Motor neuron (in vitro differentiated cells): ENCODE results near the gene MED13L. TPM values are rescaled to one million over a fixed set of nuclear protein-coding genes. Genes with fewer than 3 reads are reported as not detected.
"Not testable (repeated sequence)": the region's sequence is repeated elsewhere in the genome, so short reads cannot be mapped to it uniquely, and the experiment has no call there.

Experiments
- ATAC-seq, 8 experiments: fragments of 200-7000 bp; cut with Tn5 transposase; replicated peaks in 6 of 8; 2 replicates each; pipeline ENCODE4 v1.8.0; 2021; ENCODE audit warnings: mild to moderate bottlenecking in 8 of 8, moderate library complexity in 8 of 8
- H3K27ac ChIP-seq, 2 donors: fragments of 250-450 bp; sonication (Bioruptor Pico); 2 replicates each; pipeline ENCODE4 v1.9.0; 2021; ENCODE audit warnings: antibody characterized with exemption in 2 of 2, mild to moderate bottlenecking in 2 of 2, moderate library complexity in 1 of 2
- H3K4me1 ChIP-seq, 2 donors: fragments of 250-450 bp; sonication (Bioruptor Pico); replicated peaks in 1 of 2; 2 replicates each; pipeline ENCODE4 v1.6.1; 2021; ENCODE audit warnings: antibody characterized with exemption in 2 of 2, mild to moderate bottlenecking in 2 of 2, moderate library complexity in 1 of 2
- H3K4me3 ChIP-seq, 5 donors: fragments of 250-450 bp; sonication (Bioruptor Pico); 2 replicates each; pipeline ENCODE4 v1.9.0; 2021; ENCODE audit warnings: antibody characterized with exemption in 5 of 5, mild to moderate bottlenecking in 5 of 5, moderate library complexity in 4 of 5
- WGBS, 10 experiments: fragments of 450-650 bp; shearing (Covaris generic); methylation state at CpG; one replicate each; pipeline ENCODE4 v1.0.0; 2022; 5-methylcytosine and 5-hydroxymethylcytosine counted together
- in situ Hi-C, 9 experiments: fragments of 400-800 bp; cut with MboI; loops; one replicate each; pipeline ENCODE4 v1.15.0; 2021; ENCODE audit warnings: low sequenced_read_pairs in 9 of 9, low pct_unique_long_range_greater_than_20kb in 2 of 9; ENCODE audit not compliant: unreplicated experiment in 9 of 9
- total RNA-seq, 8 experiments: library from RNA; unstranded; fragments of 300-600 nt; gene quantifications; 2 replicates each; pipeline versions ENCODE4 v1.2.3 to v1.2.4, GENCODE V29; 2022

MED13L gene
- total RNA-seq, 8 experiments from 2014 or later = 40.5 to 90.5 (median 66.7) TPM

DNA sequence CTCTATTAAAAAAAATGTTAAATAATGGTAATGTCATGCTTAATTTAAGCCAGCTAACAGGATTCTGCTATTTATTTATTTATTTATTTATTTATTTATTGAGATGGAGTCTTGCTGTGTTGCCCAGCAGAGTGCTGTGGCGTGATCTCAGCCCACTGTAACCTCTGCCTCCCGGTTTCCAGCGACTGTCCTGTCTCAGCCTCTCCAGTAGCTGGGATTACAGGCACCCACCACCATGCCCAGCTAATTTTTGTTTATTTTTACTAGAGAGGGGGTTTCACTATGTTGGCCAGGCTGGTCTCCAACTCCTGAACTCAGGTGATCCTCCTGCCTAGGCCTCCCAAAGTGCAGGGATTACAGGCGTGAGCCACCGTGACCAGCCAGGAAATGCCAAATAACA lies 43.3 kb downstream of the MED13L start:
- not testable (repeated sequence) for ATAC-seq, H3K27ac ChIP-seq, H3K4me3 ChIP-seq
- WGBS, 10 experiments = 83 to 100% (median 100%) methylated on average over 1 to 5 of the region's 5 CpGs; no CpG with 5 or more reads in 3 of the 10 experiments
- peaks cover 0 to 15% of the 10 kb centered on the region in 2 donors for H3K4me1 ChIP-seq
- in situ Hi-C loops = loop anchor here in 3 of 9 experiments (25.0 kb wide), 1 partner anchor 222 kb away; no protein-coding TSS in a partner anchor

DNA sequence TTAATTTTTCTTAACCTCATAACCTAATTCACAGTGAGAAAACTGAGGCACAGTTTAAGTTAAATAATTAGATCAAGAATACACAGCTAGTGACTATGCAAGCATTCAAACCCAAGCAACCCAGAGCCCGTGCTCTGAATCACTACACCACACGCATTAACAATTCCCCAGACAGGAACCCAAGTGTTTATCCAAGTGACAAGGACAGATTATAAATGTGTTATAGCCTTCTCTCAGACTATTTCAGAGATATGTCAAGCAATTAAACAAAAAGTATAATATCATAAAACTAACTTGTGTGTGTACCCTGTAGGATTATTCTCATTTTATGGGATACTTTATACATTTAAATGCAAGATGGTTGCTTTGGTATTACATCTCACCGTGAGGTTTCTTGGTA lies 43.8 kb downstream of the MED13L start:
- H3K27ac ChIP-seq = no peak overlapping the region
- ATAC-seq = no peak
- H3K4me1 ChIP-seq = peaks cover 0 to 15% of the 10 kb centered on the region in 2 donors
- no peak overlapping the region for H3K4me3 ChIP-seq
- 80 to 100% (median 100%) methylated on average over 1 to 3 of the region's 3 CpGs; no CpG with 5 or more reads in 1 of the 10 experiments for WGBS, 10 experiments
- in situ Hi-C loops = loop anchor here in 3 of 9 experiments (25.0 kb wide), 1 partner anchor 221 kb away; no protein-coding TSS in a partner anchor

DNA sequence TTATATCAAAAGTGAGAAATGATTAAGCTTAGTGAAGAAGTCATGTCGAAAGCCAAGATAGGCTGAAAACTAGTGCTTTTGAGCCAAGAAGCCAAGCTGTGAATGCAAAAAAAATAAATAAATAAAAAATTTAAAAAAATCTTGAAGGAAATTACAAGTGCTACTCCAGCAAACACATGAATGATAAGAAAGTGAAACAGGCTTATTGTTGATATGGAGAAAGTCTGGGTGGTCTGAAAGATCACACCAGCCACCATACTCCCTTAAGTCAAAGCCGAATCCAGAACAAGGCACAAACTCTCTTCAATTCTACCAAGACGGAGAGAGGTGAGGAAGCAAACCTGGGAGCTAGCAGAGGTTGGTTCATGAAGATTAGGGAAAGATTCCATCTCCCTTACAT lies 49.7 kb downstream of the MED13L start:
- Histone ChIP-seq H3K27ac (no peak overlapping the region), H3K4me1 (peaks cover 5 to 7% of the 10 kb centered on the region in 2 donors), H3K4me3 (no peak overlapping the region)
- in situ Hi-C loops = loop anchor here in 3 of 9 experiments (25.0 kb wide), 1 partner anchor 216 kb away; no protein-coding TSS in a partner anchor
- ATAC-seq = no peak
- WGBS, 10 experiments = 86 to 100% (median 97%) methylated on average over 1 to 3 of the region's 3 CpGs; no CpG with 5 or more reads in 1 of the 10 experiments

DNA sequence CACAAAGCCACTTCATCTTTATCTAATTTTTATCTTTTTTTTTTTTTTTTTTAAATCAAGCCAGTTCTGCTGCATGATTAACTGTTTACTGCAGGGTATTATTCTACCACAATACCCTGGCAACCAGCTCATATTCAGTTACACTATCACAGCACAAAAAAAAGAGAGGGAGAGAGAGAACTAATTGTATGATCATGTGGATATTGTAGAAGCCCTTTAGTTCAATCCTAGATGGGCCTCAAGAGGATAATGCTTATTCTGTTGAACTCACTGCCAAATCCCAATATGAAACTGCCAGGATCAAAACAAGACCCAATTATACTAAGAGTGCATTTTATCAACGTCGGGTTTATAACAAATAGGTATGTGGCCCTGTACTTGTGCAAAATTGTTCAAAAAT lies 51.5 kb downstream of the MED13L start:
- Histone ChIP-seq H3K4me3 (no peak overlapping the region), H3K27ac (no peak overlapping the region), H3K4me1 (peaks cover 5 to 7% of the 10 kb centered on the region in 2 donors)
- in situ Hi-C loops = loop anchor here in 3 of 9 experiments (25.0 kb wide), 1 partner anchor 214 kb away; no protein-coding TSS in a partner anchor
- ATAC-seq = peak in 2 of 8 experiments; percentile 25 to 45
- WGBS, 10 experiments = 63 to 100% (median 94%) methylated on average over 1 to 2 of the region's 2 CpGs; no CpG with 5 or more reads in 3 of the 10 experiments

DNA sequence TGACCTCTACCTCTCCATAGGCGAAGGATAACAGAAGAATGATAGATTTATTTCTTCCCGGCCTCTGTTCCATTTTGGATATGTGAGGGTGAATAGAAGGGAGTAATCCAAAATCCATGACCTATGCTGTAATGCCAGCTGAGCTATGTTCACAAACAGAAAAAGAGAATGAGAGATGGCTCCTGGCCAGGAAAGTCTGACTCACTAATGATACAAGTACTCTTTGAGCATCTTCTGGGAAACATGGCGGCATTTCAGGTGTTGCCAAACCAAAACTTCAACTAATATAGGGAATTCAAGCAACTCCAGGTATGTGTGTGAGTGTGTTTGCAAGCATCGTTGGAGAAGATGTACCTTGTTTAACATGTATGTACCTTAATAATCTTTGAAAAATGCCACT lies 55.1 kb downstream of the MED13L start:
- H3K4me3 ChIP-seq = no peak overlapping the region
- H3K4me1 ChIP-seq = peaks cover 5 to 7% of the 10 kb centered on the region in 2 donors
- ATAC-seq = peak in 2 of 8 experiments; percentile 36 to 63
- H3K27ac ChIP-seq = no peak overlapping the region
- in situ Hi-C loops = no loop called here
- 62 to 98% (median 90%) methylated on average over 1 to 4 of the region's 4 CpGs; no CpG with 5 or more reads in 2 of the 10 experiments for WGBS, 10 experiments

DNA sequence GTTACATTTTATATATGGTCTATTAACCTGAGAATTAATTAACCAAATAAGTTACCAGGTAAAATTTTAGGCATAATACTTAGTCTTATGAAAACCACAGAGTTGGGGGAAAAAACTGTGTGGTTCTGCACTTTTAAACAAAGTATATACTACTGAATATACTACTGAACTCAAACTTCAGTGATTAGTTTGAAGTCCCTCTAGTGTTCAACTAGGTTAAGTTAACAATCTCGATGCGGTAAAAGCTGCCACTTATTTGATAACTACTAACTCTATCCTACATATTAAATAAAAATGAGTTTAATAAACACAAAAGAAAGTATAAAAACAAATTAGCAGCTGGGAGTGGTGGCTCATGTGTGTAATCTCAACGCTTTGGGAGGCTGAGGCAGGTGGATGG lies 56.7 kb downstream of the MED13L start:
- no peak overlapping the region for H3K4me3 ChIP-seq
- peaks cover 0 to under 1% of the 10 kb centered on the region in 2 donors for H3K4me1 ChIP-seq
- WGBS, 10 experiments = 94 to 100% (median 100%) methylated on average over 1 to 3 of the region's 3 CpGs; no CpG with 5 or more reads in 3 of the 10 experiments
- in situ Hi-C loops = no loop called here
- H3K27ac ChIP-seq = no peak overlapping the region
- ATAC-seq = no peak

DNA sequence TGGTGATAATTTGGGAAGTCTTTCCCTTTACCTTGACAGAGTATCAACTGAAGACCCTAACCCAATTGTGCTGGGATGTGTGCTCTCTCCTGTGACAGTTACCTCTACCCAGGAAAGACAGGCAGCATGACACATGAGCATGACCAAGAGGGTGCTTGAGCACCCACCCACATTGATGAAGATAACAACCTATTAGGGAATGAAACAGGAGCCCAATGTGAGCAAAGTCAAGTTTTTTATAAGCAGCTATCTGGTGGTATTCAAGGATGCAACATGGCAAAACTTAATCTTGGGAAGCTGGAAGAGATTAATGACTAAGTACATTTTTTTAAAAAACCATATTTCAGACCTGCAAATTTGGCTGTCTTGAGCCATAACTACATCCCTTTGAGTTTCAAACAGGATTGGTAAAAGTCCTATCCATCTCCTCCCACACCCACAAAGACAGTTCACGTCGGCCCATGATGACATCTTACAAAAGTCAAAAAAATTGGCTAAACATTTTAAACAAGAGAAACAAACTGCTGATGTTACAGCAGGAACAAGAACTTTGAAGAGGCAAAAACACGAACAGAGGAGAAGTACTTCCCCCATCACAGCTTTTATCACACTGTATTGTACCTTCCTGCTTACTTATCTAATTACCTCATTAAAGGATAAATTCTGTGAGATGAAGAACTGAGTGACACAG lies 60.3 kb downstream of the MED13L start:
- Histone ChIP-seq H3K27ac (no peak overlapping the region), H3K4me3 (no peak overlapping the region), H3K4me1 (no peaks in the 10 kb centered on the region)
- 14 to 88% (median 79%) methylated on average over 1 to 3 of the region's 3 CpGs; no CpG with 5 or more reads in 1 of the 10 experiments for WGBS, 10 experiments
- in situ Hi-C loops = no loop called here
- ATAC-seq = no peak

DNA sequence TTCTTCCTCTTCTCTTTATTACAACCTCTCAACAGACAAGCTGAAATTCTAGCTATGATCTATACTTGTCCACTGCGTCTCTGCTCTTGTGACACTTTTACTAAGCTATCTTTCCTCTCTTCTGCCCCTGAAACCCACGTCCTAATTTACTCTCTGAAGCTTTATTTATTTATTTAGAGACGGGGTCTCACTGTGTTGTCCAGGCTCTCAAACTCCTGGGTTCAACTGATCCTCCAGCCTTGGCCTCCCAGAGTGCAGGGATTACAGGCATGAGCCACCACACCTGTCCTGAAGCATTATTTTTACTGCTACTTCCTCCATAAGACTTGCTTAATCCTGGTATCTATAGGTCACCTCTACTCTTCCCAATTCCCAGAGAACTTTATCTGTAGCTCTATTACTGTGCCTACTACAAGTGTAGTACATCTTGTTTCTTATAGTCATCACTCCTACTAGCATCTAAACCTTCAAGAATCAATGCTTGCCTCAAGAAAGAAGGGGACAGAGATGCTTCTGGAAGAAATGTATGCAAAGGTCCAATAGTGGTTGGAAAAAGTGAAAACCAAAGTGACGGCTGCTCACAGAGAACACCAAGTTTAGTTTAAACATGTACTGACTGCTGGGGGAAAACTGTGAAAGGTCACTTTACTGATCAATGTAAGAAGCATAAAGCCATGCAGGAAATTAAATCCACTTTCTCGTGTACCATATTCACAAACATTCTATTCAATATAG lies 61.3 kb downstream of the MED13L start:
- ATAC-seq = no peak
- WGBS, 10 experiments = 85 to 100% (median 98%) methylated on average over 1 to 5 of the region's 5 CpGs
- H3K27ac ChIP-seq = no peak overlapping the region
- no peak overlapping the region for H3K4me3 ChIP-seq
- no peaks in the 10 kb centered on the region for H3K4me1 ChIP-seq
- in situ Hi-C loops = no loop called here

DNA sequence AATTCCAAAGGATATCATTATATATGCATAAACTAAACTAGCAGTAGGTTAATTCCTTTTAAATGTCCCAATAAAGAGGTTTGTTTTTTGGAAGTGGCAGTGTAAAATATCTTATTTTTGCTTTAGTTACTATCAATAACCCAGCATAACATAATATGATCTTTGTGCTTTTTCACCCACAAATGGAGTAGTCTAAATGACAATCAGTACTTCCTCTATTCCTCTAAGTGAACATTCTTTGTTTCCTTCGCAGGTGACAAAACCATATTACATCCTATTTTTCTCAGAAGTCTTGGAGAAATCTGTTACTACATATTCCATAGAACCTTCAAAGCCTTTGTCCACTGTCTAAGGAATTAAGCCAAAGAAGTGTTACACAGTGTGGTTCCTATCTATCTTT lies 62.5 kb downstream of the MED13L start:
- in situ Hi-C loops = no loop called here
- WGBS, 10 experiments = 88 to 100% (median 95%) methylated on average over 1 of the region's 1 CpG; no CpG with 5 or more reads in 2 of the 10 experiments

DNA sequence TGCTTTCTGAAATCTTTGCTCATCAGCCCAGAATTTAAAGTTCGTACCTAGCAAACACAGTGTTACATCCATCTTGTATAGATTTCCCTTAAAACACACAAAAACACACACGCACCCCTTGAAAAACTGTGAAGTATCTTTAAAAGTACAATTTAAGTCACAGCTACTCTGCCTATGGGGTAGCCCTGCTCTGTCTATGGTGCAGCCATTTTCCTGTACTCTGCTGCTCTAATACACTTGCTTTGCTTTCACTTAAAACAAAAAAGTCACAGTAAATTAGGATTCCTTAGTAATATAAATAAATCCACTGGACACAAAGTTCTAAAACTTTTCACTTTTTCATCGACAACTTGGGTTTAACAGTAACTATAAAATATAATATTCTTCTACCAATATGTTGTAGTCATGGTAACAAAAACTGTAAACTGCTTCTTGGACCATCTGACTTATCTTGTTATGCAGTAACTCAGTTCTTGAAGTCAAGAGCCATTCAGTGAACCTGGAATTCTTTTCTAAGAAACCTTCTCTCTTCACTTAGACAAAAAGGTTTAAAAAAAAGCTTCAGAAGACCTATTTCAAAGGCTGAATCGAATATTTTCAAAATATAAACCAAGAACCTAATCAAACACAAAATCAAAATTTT lies 63.5 kb downstream of the MED13L start:
- no peak for ATAC-seq
- Histone ChIP-seq H3K4me3 (no peak overlapping the region), H3K27ac (no peak overlapping the region), H3K4me1 (peaks cover 0 to 2% of the 10 kb centered on the region in 2 donors)
- in situ Hi-C loops = no loop called here
- WGBS, 10 experiments = 72 to 100% (median 88%) methylated on average over 1 to 4 of the region's 4 CpGs

More for the DNA sequence above, 62.5 kb downstream of the MED13L start:
- H3K4me1 ChIP-seq = peaks cover 0 to 2% of the 10 kb centered on the region in 2 donors
- H3K4me3 ChIP-seq = no peak overlapping the region
- no peak overlapping the region for H3K27ac ChIP-seq
- ATAC-seq = no peak

DNA sequence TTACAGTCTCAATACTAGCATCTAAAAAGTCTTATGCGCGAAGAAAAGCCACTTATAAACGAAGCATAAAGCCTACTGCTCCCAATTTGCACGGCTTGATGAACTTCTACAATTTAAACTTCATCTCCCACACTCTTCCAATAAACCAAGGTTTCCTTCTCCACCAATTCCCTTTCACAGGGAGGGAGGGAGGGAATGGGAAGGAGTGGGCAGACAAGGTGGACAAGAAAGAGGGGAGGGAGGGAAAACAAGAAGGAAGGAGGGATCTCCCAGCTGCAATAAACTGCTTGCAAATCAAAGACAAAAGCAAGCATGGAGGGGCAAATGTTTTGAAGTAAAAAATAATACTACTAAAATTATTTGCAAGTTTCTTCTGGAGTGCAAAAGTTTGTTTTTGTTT lies 64.5 kb downstream of the MED13L start:
- Histone ChIP-seq H3K27ac (no peak overlapping the region), H3K4me1 (peaks cover 0 to 2% of the 10 kb centered on the region in 2 donors), H3K4me3 (no peak overlapping the region)
- in situ Hi-C loops = no loop called here
- no peak for ATAC-seq
- 51 to 100% (median 68%) methylated on average over 1 to 4 of the region's 4 CpGs; no CpG with 5 or more reads in 4 of the 10 experiments for WGBS, 10 experiments

DNA sequence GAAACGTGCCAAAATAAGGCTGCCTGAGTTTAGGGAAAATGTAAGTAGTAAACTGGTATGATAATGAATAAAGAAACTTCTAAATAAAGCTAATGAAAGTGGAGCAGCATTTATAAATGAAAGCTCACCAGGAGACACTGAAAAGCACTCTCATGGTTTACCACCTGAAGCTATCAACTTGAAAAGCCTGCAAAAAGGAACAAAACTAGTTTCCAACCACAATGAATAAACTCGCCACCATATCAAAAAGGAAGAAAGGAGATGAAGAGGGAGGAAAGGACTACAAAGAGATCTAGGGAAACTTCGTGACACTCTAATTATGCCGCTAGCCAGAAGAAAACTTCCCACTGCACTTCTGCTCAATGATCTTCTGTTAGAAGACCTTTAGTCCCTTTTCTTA lies 66.7 kb downstream of the MED13L start:
- no peak overlapping the region for H3K27ac ChIP-seq
- H3K4me3 ChIP-seq = no peak overlapping the region
- 83 to 100% (median 94%) methylated on average over 1 to 4 of the region's 4 CpGs; no CpG with 5 or more reads in 1 of the 10 experiments for WGBS, 10 experiments
- no peak for ATAC-seq
- in situ Hi-C loops = no loop called here
- H3K4me1 ChIP-seq = peaks cover 0 to 2% of the 10 kb centered on the region in 2 donors

DNA sequence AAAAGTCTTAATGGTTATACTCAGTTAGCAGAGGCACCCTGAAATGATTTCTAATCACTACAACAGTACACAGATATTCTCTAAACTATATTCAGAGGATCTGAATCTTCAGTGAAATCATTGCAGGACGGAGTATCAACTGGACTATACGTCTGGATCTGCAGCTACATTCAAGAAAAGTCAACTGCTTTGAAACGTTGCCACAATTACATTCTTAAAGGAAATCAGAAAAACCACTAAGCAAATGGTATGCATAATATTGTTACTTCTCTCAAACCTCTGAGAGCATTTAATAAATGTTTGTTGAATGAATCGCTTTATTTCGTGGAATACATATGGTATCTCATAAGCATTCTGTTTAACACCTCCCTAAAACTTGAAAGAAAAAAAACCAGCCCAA lies 67.4 kb downstream of the MED13L start:
- H3K4me1 ChIP-seq = peaks cover 0 to 2% of the 10 kb centered on the region in 2 donors
- no peak overlapping the region for H3K27ac ChIP-seq
- 33 to 97% (median 87%) methylated on average over 3 to 5 of the region's 5 CpGs; no CpG with 5 or more reads in 3 of the 10 experiments for WGBS, 10 experiments
- H3K4me3 ChIP-seq = no peak overlapping the region
- no peak for ATAC-seq
- in situ Hi-C loops = no loop called here
